C4-2B (cell line): ENCODE results near the gene SLC39A8.

Experiments
- CTCF ChIP-seq: fragments of 450-650 bp; conservative IDR thresholded peaks from 2 replicates; pipeline ENCODE4 v1.5.1; 2017; ENCODE audit warnings: mild to moderate bottlenecking
- ZFX ChIP-seq: fragments of 450-650 bp; IDR thresholded peaks from 2 replicates; pipeline ENCODE4 v1.6.1; 2017

- TF ChIP-seq CTCF, result no peak
- no peak for TF ChIP-seq ZFX
Measured at GRCh38 chr4:102343964-102344519, 1.2 kb downstream of the SLC39A8 start.
